GM12878 (cell line): Measurements from ENCODE around the gene PTPN2. TPM values are rescaled to one million over a fixed set of nuclear protein-coding genes. Genes with fewer than 3 reads are reported as not detected.

Source experiments
- BHLHE40 ChIP-seq, 2 experiments: fragments of 450-650 bp in 1 of 2; IDR thresholded peaks; 2 replicates each; pipeline ENCODE4 v1.6.1; 2011 to 2017; ENCODE audit warnings: low read depth in 2 of 2, borderline replicate concordance in 1 of 2, improper control_type of control experiment in 1 of 2, low read length in 1 of 2, mild to moderate bottlenecking in 1 of 2
- CREM ChIP-seq: IDR thresholded peaks from 2 replicates; pipeline ENCODE4 v1.6.1; 2014; ENCODE audit warnings: antibody characterized with exemption, low read depth
- DPF2 ChIP-seq: fragments of 450-650 bp; IDR thresholded peaks from 2 replicates; pipeline ENCODE4 v1.6.1; 2017; ENCODE audit warnings: mild to moderate bottlenecking
- HDGF ChIP-seq: fragments of 450-650 bp; IDR thresholded peaks from 2 replicates; pipeline ENCODE4 v1.6.1; 2016; ENCODE audit warnings: antibody characterized with exemption
- LARP7 ChIP-seq: fragments of 450-650 bp; IDR thresholded peaks from 2 replicates; pipeline ENCODE4 v1.6.1; 2017; ENCODE audit warnings: mild to moderate bottlenecking
- MXI1 ChIP-seq: fragments of 150-350 bp; IDR thresholded peaks from 2 replicates; pipeline ENCODE4 v1.6.1; 2011; ENCODE audit warnings: low read depth, mild to moderate bottlenecking, inconsistent platforms, low read length, improper control_type of control experiment
- NRF1 ChIP-seq: conservative IDR thresholded peaks from 2 replicates; pipeline ENCODE4 v1.6.1; 2011; ENCODE audit warnings: mild to moderate bottlenecking, low read depth, low read length, improper control_type of control experiment
- POLR2AphosphoS2 ChIP-seq: IDR thresholded peaks from 2 replicates; pipeline ENCODE4 v1.6.1; 2011; ENCODE audit warnings: low read depth, mild to moderate bottlenecking, low read length, improper control_type of control experiment, moderate library complexity
- RB1 ChIP-seq: fragments of 450-650 bp; formaldehyde crosslinking; IDR thresholded peaks from 2 replicates; pipeline ENCODE4 v1.6.1; 2017; ENCODE audit warnings: mild to moderate bottlenecking, borderline replicate concordance
- SMAD5 ChIP-seq: IDR thresholded peaks from 2 replicates; pipeline ENCODE4 v1.6.1; 2016; ENCODE audit warnings: antibody characterized with exemption, low read depth
- SPI1 ChIP-seq: IDR thresholded peaks from 2 replicates; pipeline ENCODE4 v1.6.1; 2011; ENCODE audit warnings: low read depth, mild to moderate bottlenecking, low read length, moderate library complexity, borderline replicate concordance; ENCODE audit not compliant: insufficient read depth
- STAT1 ChIP-seq: fragments of 450-650 bp; conservative IDR thresholded peaks from 2 replicates; pipeline ENCODE4 v1.6.1; 2014; ENCODE audit warnings: antibody characterized with exemption, mild to moderate bottlenecking
- TAF1 ChIP-seq: IDR thresholded peaks from 2 replicates; pipeline ENCODE4 v1.6.1; 2011; ENCODE audit warnings: mild to moderate bottlenecking, low read depth, low read length, borderline replicate concordance
- ZNF207 ChIP-seq: fragments of 450-650 bp; IDR thresholded peaks from 2 replicates; pipeline ENCODE4 v1.6.1; 2014; ENCODE audit warnings: antibody characterized with exemption, mild to moderate bottlenecking, borderline replicate concordance
- ZNF24 ChIP-seq: fragments of 450-650 bp; IDR thresholded peaks from 2 replicates; pipeline ENCODE4 v1.6.1; 2017; ENCODE audit warnings: antibody characterized with exemption, mild to moderate bottlenecking
- ZSCAN29 ChIP-seq: fragments of 450-650 bp; IDR thresholded peaks from 2 replicates; pipeline ENCODE4 v1.6.1; 2017; ENCODE audit warnings: mild to moderate bottlenecking, moderate library complexity
- polyA plus RNA-seq, 11 experiments: library from polyadenylated mRNA; depleted of rRNA in 4 of 11; unstranded in 6 of 11; stranded (reverse) in 5 of 11; fragments of >200 nt; fragmentation: Nextera tagmentation in 4 of 11; fragmentation: Illumina TruSeq in 1 of 11; extraction: Ambion mirVana in 4 of 11; extraction: Trizol in 1 of 11; gene quantifications; 1 replicate in 1 of 11; 2 replicates in 10 of 11; pipeline versions ENCODE4 v1.2.1 to v1.2.3, GENCODE V29; 2011 to 2016; ENCODE audit warnings: inconsistent platforms in 2 of 11, missing spikeins in 2 of 11, low read depth in 1 of 11
- total RNA-seq, 4 experiments: library from RNA; depleted of rRNA in 3 of 4; stranded (reverse); fragments of >200 nt in 3 of 4; fragmentation: Illumina TruSeq in 1 of 4; extraction: Trizol in 1 of 4; gene quantifications; 2 replicates each; pipeline versions ENCODE4 v1.2.1 to v1.2.3, GENCODE V29; 2013 to 2021
- TF ChIP-seq, protein P1 (sequence below): fragments of 450-650 bp; IDR thresholded peaks from 2 replicates; pipeline ENCODE4 v1.6.1; 2017; ENCODE audit warnings: mild to moderate bottlenecking, moderate library complexity
- TF ChIP-seq, protein P2 (sequence below): IDR thresholded peaks from 2 replicates; pipeline ENCODE4 v1.6.1; 2012; ENCODE audit warnings: improper control_type of control experiment, low read depth, low read length; ENCODE audit not compliant: insufficient replicate concordance
- TF ChIP-seq, protein P3 (sequence below): fragments of 450-650 bp; IDR thresholded peaks from 2 replicates; pipeline ENCODE4 v1.6.1; 2017; ENCODE audit warnings: mild to moderate bottlenecking

Gene PTPN2
- total and polyA plus RNA-seq, 10 of the 15 experiments (the other 5 are each of a cell fraction or from before 2014, with no cell fraction given), result 46.5 to 86.7 (median 64.6) TPM

DNA sequence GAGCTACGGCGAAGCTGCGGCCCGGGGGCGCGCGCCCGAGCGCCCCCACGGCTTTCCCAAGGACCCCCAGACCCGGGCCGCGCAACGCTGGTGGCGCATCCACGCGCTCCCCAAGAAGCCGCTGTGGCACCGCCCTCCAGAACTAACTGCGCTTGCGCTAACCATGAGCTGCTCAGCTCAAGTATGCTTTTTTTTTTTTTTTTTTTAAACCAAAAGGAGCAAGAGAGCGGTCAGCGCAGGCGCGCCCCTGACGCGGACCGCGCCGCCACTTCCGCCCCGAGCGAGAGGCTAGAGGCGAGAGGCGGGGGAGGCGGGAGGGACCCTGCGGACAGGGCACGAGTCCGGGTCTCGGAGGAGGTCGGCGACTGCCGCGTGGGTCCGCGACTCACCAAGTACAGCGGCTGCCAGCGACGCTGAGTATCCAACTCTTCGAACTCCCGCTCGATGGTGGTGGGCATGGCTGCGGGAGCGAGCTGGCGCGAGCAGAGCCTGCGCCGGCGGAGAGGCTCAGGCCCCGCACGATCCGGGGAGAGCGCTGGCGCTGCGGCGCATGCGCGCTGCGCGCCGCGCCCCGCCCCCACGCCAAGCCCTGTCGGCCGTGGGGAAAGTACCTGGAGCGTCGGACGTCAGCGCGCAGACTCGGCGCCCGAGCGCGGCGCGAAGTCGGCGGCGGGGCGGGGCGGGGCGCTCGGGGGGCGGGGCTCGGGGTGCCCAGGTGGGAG is at the start of gene PTPN2 (continued):
- peak; percentile 71 for TF ChIP-seq NRF1
- 0 out of 2 replicates have a peak, but pooled peaks have one; percentile 87 for TF ChIP-seq STAT1
- TF ChIP-seq ZNF24, result 0 out of 2 replicates have a peak, but pooled peaks have one; percentile 28
- TF ChIP-seq SPI1, result peak; percentile 70; the same call in 1 of the 2 replicates
- peak; percentile 88 for TF ChIP-seq SMAD5
- peak; percentile 64 to 95; a peak in 3 of 4 replicates for TF ChIP-seq BHLHE40 (IDR thresholded peaks at IDR 0.05; ENCODE audit: borderline replicate concordance in 1 of 2, low read depth in 2 of 2, low read length in 1 of 2)
- TF ChIP-seq, protein P1, sequence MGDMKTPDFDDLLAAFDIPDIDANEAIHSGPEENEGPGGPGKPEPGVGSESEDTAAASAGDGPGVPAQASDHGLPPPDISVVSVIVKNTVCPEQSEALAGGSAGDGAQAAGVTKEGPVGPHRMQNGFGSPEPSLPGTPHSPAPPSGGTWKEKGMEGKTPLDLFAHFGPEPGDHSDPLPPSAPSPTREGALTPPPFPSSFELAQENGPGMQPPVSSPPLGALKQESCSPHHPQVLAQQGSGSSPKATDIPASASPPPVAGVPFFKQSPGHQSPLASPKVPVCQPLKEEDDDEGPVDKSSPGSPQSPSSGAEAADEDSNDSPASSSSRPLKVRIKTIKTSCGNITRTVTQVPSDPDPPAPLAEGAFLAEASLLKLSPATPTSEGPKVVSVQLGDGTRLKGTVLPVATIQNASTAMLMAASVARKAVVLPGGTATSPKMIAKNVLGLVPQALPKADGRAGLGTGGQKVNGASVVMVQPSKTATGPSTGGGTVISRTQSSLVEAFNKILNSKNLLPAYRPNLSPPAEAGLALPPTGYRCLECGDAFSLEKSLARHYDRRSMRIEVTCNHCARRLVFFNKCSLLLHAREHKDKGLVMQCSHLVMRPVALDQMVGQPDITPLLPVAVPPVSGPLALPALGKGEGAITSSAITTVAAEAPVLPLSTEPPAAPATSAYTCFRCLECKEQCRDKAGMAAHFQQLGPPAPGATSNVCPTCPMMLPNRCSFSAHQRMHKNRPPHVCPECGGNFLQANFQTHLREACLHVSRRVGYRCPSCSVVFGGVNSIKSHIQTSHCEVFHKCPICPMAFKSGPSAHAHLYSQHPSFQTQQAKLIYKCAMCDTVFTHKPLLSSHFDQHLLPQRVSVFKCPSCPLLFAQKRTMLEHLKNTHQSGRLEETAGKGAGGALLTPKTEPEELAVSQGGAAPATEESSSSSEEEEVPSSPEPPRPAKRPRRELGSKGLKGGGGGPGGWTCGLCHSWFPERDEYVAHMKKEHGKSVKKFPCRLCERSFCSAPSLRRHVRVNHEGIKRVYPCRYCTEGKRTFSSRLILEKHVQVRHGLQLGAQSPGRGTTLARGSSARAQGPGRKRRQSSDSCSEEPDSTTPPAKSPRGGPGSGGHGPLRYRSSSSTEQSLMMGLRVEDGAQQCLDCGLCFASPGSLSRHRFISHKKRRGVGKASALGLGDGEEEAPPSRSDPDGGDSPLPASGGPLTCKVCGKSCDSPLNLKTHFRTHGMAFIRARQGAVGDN, result peak; percentile 97
- TF ChIP-seq ZSCAN29, result 0 out of 2 replicates have a peak, but pooled peaks have one; percentile 69
- peak; percentile 84 for TF ChIP-seq DPF2
- TF ChIP-seq POLR2AphosphoS2, result peak; percentile 98
- peak; percentile 50; the same call in 1 of the 2 replicates for TF ChIP-seq HDGF
- TF ChIP-seq ZNF207, result peak; percentile 72; the same call in 1 of the 2 replicates
- TF ChIP-seq RB1, result peak; percentile 66; the same call in 1 of the 2 replicates
- peak; percentile 20; the same call in 1 of the 2 replicates for TF ChIP-seq CREM
- TF ChIP-seq LARP7, result peak; percentile 86
- TF ChIP-seq, protein P2, sequence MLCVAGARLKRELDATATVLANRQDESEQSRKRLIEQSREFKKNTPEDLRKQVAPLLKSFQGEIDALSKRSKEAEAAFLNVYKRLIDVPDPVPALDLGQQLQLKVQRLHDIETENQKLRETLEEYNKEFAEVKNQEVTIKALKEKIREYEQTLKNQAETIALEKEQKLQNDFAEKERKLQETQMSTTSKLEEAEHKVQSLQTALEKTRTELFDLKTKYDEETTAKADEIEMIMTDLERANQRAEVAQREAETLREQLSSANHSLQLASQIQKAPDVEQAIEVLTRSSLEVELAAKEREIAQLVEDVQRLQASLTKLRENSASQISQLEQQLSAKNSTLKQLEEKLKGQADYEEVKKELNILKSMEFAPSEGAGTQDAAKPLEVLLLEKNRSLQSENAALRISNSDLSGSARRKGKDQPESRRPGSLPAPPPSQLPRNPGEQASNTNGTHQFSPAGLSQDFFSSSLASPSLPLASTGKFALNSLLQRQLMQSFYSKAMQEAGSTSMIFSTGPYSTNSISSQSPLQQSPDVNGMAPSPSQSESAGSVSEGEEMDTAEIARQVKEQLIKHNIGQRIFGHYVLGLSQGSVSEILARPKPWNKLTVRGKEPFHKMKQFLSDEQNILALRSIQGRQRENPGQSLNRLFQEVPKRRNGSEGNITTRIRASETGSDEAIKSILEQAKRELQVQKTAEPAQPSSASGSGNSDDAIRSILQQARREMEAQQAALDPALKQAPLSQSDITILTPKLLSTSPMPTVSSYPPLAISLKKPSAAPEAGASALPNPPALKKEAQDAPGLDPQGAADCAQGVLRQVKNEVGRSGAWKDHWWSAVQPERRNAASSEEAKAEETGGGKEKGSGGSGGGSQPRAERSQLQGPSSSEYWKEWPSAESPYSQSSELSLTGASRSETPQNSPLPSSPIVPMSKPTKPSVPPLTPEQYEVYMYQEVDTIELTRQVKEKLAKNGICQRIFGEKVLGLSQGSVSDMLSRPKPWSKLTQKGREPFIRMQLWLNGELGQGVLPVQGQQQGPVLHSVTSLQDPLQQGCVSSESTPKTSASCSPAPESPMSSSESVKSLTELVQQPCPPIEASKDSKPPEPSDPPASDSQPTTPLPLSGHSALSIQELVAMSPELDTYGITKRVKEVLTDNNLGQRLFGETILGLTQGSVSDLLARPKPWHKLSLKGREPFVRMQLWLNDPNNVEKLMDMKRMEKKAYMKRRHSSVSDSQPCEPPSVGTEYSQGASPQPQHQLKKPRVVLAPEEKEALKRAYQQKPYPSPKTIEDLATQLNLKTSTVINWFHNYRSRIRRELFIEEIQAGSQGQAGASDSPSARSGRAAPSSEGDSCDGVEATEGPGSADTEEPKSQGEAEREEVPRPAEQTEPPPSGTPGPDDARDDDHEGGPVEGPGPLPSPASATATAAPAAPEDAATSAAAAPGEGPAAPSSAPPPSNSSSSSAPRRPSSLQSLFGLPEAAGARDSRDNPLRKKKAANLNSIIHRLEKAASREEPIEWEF, result no peak
- TF ChIP-seq TAF1, result peak; percentile 64
- TF ChIP-seq MXI1, result peak; percentile 67; the same call in 1 of the 2 replicates
- TF ChIP-seq, protein P3, sequence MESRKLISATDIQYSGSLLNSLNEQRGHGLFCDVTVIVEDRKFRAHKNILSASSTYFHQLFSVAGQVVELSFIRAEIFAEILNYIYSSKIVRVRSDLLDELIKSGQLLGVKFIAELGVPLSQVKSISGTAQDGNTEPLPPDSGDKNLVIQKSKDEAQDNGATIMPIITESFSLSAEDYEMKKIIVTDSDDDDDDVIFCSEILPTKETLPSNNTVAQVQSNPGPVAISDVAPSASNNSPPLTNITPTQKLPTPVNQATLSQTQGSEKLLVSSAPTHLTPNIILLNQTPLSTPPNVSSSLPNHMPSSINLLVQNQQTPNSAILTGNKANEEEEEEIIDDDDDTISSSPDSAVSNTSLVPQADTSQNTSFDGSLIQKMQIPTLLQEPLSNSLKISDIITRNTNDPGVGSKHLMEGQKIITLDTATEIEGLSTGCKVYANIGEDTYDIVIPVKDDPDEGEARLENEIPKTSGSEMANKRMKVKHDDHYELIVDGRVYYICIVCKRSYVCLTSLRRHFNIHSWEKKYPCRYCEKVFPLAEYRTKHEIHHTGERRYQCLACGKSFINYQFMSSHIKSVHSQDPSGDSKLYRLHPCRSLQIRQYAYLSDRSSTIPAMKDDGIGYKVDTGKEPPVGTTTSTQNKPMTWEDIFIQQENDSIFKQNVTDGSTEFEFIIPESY, result no peak
